Measurements from ENCODE around the gene CREBZF. TPM values are rescaled to one million over a fixed set of nuclear protein-coding genes. Genes with fewer than 3 reads are reported as not detected.

The CREBZF gene
- total RNA-seq, 2 donors from 2014 or later, result 35.4 to 44.6 TPM

DNA sequence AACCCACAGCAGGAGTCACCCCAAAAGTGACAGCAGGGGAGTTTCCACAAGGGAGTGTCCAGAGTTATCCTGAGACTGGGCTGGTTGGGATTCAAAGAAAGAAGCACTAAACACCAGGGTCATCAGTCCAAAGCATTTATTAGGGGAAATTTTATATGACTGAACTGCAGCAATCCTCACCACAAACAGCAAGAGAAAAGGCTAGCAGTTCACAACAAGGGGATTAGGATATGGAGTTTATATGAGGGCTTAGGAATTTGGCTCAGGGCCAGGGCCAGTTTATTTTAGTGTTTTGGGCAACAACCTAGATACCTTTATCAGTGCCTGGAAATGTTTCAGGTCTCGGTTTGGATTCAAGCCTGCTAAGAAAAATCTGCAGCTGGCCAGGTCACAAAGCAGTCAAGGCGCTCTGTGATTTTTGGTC is 21.7 kb downstream of the CREBZF start:
- no peak overlapping the region for H3K9ac ChIP-seq (ENCODE audit: low read depth in 2 of 2, low read length in 2 of 2)
- H3K4me1 ChIP-seq, result no peaks in the 10 kb centered on the region
- no peak overlapping the region for H3K4me3 ChIP-seq
- DNase-seq, result no peak
- no peaks in the 10 kb centered on the region for H3K27me3 ChIP-seq
- intact Hi-C loops (cut with DNase I), result no loop called here
- no peaks in the 10 kb centered on the region for H3K36me3 ChIP-seq
- H3K27ac ChIP-seq, result no peak overlapping the region
- no peaks in the 10 kb centered on the region for H3K9me3 ChIP-seq
- TF ChIP-seq, protein P1, sequence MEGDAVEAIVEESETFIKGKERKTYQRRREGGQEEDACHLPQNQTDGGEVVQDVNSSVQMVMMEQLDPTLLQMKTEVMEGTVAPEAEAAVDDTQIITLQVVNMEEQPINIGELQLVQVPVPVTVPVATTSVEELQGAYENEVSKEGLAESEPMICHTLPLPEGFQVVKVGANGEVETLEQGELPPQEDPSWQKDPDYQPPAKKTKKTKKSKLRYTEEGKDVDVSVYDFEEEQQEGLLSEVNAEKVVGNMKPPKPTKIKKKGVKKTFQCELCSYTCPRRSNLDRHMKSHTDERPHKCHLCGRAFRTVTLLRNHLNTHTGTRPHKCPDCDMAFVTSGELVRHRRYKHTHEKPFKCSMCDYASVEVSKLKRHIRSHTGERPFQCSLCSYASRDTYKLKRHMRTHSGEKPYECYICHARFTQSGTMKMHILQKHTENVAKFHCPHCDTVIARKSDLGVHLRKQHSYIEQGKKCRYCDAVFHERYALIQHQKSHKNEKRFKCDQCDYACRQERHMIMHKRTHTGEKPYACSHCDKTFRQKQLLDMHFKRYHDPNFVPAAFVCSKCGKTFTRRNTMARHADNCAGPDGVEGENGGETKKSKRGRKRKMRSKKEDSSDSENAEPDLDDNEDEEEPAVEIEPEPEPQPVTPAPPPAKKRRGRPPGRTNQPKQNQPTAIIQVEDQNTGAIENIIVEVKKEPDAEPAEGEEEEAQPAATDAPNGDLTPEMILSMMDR (IDR thresholded peaks at IDR 0.05), result no peak

DNA sequence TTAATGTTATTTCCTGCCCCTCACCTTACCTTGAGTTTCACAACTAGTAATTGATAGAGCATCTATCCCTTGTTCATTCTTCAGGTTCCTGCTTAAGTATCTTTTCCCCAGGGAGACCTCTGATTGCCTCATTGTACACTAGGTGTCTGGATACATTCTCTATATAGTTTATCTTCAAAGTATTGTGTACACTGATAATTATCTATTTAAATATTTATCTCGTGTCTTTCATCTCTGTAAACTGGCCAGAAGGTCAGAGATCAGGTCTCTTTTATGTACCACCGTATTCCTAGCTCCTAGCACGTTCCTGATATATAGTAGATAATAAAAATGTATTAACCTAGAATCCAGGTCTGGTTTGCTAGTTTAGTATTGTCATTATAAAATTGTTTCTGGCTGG is 30.2 kb downstream of the CREBZF start:
- Histone ChIP-seq H3K36me3 (peaks cover 6% of the 10 kb centered on the region), H3K4me3 (no peak overlapping the region), H3K27me3 (no peaks in the 10 kb centered on the region), H3K9ac (ENCODE audit: low read depth in 2 of 2, low read length in 2 of 2) (no peak overlapping the region), H3K27ac (no peak overlapping the region), H3K4me1 (no peaks in the 10 kb centered on the region), H3K9me3 (no peaks in the 10 kb centered on the region)
- no peak for DNase-seq
- TF ChIP-seq, protein P1 (IDR thresholded peaks at IDR 0.05), result no peak
- intact Hi-C loops (cut with DNase I), result no loop called here

DNA sequence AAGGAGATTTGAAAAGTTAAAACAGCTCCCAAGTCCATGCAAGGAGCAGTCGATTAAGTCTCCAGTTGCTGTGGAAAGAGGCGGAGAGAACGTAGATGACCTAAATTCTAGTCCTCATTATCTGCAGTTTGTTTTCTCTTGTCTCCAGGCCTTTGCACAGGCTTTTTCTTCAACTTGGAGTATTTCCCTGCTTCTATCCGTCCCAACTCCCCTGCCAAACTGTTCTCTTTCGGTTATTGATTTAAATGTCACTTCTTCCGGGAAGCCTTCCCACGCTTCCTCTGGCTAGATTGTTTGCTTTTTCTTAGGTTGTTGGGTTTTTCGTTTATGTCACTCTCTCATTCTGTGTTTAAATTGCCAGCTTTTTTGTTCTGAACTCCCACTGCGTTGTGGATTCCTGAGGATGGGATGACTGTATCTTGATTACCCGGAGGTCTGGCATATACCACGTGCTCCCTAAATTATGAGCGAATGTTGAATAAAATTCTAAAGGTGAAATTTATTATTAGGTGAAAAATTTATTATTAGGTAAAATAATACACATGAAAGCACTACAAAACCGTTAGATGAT is 36.1 kb downstream of the CREBZF start:
- intact Hi-C loops (cut with DNase I), result no loop called here
- H3K9ac ChIP-seq (ENCODE audit: low read depth in 2 of 2, low read length in 2 of 2), result peak overlapping the region; percentile 70 to 90
- no peaks in the 10 kb centered on the region for H3K27me3 ChIP-seq
- peak overlapping the region; percentile 58 for H3K4me3 ChIP-seq
- H3K4me1 ChIP-seq, result peaks cover 6% of the 10 kb centered on the region
- TF ChIP-seq, protein P1 (IDR thresholded peaks at IDR 0.05), result no peak
- no peaks in the 10 kb centered on the region for H3K9me3 ChIP-seq
- no peaks in the 10 kb centered on the region for H3K36me3 ChIP-seq
- peak overlapping the region; percentile 85 for H3K27ac ChIP-seq
- peak; percentile 32 for DNase-seq

DNA sequence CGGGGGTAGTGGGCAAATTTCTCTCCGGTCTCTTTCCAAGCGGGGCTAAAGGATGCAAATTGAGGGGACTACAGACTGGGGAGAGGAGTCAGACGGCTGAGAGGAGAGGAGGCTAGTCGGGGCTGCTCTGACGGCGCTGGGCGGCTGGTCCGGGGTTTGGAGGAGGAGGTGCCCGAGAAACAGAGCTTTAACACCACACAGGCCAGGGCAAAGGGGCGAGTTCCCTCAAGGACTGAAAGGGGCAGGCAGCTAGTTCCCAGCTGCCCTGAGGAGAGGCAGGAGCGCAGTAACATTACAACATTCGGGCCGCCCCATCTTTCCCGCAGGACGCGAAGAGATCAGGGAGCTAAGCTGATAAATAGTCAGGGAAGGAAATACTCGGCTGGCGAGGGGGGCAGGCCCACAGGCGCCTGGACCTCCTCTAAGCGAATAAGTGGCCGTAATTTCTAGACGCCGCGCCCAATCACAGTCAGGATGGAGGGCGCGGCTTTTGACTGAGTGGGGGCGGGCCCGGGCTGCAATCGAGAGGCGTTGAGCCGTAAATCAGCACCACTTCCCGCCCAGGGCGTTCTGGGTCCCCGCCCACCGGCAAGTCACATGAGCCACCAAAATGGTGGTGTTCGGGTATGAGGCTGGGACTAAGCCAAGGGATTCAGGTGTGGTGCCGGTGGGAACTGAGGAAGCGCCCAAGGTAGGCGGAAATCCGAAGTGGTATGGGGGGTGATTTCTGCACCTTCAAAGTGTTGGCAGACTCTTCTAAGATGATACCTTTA is 36.7 kb downstream of the CREBZF start, which contains the start of gene TMEM126B:
Gene TMEM126B (plus strand): TSS at position 596 of the 773 bp plus-strand sequence. CDS start 15 bp downstream, at position 611.
- H3K4me3 ChIP-seq, result peak within 1 kb of the TSS; percentile 58
- H3K27me3 ChIP-seq, result no peaks in the 10 kb centered on the region
- TF ChIP-seq, protein P1 (IDR thresholded peaks at IDR 0.05), result no peak
- DNase-seq, result peak; percentile 99
- intact Hi-C loops (cut with DNase I), result no loop called here
- peaks cover 6% of the 10 kb centered on the region for H3K4me1 ChIP-seq
- H3K9me3 ChIP-seq, result no peaks in the 10 kb centered on the region
- peak within 1 kb of the TSS; percentile 85 for H3K27ac ChIP-seq
- H3K9ac ChIP-seq (ENCODE audit: low read depth in 2 of 2, low read length in 2 of 2), result peak within 1 kb of the TSS; percentile 90 to 93
- H3K36me3 ChIP-seq, result no peaks in the 10 kb centered on the region

DNA sequence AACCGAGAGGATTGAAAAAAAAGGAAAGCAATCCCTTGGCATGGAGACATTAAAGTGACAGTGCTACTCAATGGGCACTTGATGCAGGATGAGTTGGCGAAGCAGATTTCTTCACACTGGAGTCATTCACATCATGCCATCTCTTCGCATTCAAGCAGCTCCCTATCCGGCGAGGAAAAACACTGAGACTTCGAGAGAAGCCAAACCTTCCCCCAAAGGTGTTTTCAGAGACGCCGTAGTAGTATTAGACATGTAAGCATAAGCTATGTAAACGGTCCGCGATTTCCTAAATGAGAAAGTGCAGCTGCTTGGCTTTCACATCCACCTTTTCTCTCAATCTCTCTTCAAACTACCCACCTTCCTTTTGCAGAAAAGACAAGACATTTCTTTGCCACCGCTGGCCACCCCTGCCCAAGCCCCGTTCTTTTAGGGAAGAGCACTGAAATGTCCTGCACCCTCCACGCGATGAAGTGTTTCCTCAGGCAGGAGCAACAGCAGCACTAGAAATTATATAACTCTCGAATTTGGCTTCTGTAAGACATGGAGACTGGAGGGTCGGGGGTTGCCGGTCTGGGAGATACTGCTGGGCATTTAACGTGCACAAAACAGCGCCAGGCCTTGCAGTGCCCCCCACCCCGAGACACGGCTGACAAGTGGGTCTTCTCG is 37.5 kb downstream of the CREBZF start, which contains the start of gene DLG2:
Gene DLG2 (minus strand): TSS at position 13 of the 666 bp plus-strand sequence.
- Histone ChIP-seq H3K9me3 (no peaks in the 10 kb centered on the region), H3K27me3 (no peaks in the 10 kb centered on the region), H3K9ac (ENCODE audit: low read depth in 2 of 2, low read length in 2 of 2) (peak within 1 kb of the TSS; percentile 90 to 93), H3K36me3 (no peaks in the 10 kb centered on the region), H3K27ac (peak within 1 kb of the TSS; percentile 85), H3K4me1 (peaks cover 6% of the 10 kb centered on the region), H3K4me3 (peak within 1 kb of the TSS; percentile 58)
- TF ChIP-seq, protein P1 (IDR thresholded peaks at IDR 0.05), result no peak
- intact Hi-C loops (cut with DNase I), result no loop called here
- peak; percentile 39 for DNase-seq
